ENCODE data around the gene LTBP1. TPM values are rescaled to one million over a fixed set of nuclear protein-coding genes. Genes with fewer than 3 reads are reported as not detected.

The LTBP1 gene
- total RNA-seq, 1 donor from 2014 or later, result 102 TPM

DNA sequence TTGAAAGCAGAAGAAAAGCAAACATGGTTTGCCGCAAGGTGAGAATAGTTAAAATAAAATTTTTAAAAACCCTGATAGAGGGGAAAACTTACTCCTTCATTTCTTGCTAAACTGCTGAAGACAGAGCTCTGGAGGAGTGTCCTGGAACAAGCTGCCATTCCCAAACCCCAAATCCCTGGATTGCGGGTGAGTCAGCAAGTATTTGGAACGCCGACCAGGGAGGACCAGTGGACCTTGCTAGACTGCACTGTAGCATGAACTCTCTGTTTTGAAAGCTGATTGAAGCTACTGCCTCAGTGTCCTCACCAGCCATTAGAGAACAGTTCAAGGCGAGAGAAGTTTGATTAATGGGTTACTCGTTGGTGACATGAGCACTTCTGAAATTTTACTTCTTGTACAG, 430.3 kb downstream of the LTBP1 start:
- no peak for DNase-seq (ENCODE audit: extremely low spot score, unreplicated experiment)
- Mint-ChIP-seq H3K27ac (ENCODE audit: unreplicated experiment) (no peak overlapping the region), H3K4me1 (ENCODE audit: unreplicated experiment) (no peaks in the 10 kb centered on the region), H3K4me3 (ENCODE audit: unreplicated experiment) (no peak overlapping the region), H3K9me3 (ENCODE audit: unreplicated experiment) (no peaks in the 10 kb centered on the region), H3K27me3 (ENCODE audit: unreplicated experiment) (no peaks in the 10 kb centered on the region), H3K36me3 (ENCODE audit: unreplicated experiment) (peaks cover 5% of the 10 kb centered on the region)
- TF ChIP-seq, protein P1, sequence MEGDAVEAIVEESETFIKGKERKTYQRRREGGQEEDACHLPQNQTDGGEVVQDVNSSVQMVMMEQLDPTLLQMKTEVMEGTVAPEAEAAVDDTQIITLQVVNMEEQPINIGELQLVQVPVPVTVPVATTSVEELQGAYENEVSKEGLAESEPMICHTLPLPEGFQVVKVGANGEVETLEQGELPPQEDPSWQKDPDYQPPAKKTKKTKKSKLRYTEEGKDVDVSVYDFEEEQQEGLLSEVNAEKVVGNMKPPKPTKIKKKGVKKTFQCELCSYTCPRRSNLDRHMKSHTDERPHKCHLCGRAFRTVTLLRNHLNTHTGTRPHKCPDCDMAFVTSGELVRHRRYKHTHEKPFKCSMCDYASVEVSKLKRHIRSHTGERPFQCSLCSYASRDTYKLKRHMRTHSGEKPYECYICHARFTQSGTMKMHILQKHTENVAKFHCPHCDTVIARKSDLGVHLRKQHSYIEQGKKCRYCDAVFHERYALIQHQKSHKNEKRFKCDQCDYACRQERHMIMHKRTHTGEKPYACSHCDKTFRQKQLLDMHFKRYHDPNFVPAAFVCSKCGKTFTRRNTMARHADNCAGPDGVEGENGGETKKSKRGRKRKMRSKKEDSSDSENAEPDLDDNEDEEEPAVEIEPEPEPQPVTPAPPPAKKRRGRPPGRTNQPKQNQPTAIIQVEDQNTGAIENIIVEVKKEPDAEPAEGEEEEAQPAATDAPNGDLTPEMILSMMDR (IDR thresholded peaks at IDR 0.05), result no peak

DNA sequence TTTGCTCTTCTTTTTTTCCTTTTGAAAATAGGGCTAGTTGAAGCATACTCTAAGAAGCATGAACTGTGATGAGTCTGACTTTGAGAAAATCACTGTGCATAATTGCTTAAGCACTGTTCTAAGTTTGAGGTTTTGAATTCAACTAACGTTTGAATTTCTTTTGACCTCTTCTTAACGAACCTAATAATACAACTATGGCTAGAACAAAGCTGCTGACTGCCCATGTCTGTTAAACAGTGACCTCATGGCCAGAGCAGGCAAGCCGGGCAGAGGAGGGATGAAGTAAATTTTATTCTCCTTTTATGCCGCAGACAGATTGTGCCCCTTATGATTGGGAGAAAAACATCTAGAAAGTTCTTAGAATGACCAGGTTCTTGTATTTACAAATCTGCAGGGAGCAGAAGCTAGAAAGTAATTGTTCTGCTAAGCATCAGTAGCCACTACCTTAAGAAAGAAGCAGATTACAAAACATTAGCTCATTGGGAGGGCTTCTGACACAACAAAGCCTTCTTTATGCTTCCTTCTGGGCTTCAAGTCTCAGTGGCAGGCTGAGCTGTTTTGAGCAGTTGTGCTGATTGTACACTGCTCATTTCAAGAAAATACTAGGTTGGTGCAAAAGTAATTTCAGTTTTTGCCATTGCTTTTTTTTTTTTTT, 431.9 kb downstream of the LTBP1 start:
- peaks cover 7% of the 10 kb centered on the region for H3K36me3 Mint-ChIP-seq (ENCODE audit: unreplicated experiment)
- no peaks in the 10 kb centered on the region for H3K27me3 Mint-ChIP-seq (ENCODE audit: unreplicated experiment)
- DNase-seq (ENCODE audit: extremely low spot score, unreplicated experiment), result no peak
- H3K9me3 Mint-ChIP-seq (ENCODE audit: unreplicated experiment), result no peaks in the 10 kb centered on the region
- TF ChIP-seq, protein P1 (IDR thresholded peaks at IDR 0.05), result no peak
- H3K4me1 Mint-ChIP-seq (ENCODE audit: unreplicated experiment), result peaks cover under 1% of the 10 kb centered on the region
- H3K27ac Mint-ChIP-seq (ENCODE audit: unreplicated experiment), result no peak overlapping the region
- H3K4me3 Mint-ChIP-seq (ENCODE audit: unreplicated experiment), result no peak overlapping the region

DNA sequence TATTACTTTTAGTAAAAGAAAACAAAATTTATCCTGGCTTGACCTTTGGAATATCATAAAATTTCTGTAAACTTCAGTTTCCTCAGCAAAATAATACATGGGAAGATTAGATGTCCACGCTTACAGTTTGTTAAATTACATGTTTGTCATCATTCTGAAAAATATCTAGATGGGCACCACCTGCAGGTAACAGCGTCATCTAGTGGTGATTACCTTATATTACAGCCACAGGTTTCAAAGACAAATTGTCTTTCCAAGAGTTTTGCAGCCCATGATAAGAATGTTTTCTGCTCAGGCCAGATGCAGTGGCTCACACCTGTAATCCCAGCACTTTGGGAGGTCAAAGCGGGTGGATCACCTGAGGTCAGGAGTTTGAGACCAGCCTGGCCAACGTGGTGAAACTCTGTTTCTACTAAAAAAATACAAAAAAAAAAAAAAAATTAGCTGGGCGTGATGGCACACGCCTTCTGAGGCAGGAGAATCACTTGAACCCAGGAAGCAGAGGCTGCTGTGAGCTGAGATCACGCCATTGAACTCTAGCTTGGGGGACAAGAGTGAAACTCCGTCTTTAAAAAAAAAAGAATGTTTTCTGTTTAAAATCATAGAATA, 433.4 kb downstream of the LTBP1 start:
- Mint-ChIP-seq H3K4me3 (ENCODE audit: unreplicated experiment) (no peak overlapping the region), H3K36me3 (ENCODE audit: unreplicated experiment) (peaks cover 7% of the 10 kb centered on the region), H3K27ac (ENCODE audit: unreplicated experiment) (no peak overlapping the region), H3K27me3 (ENCODE audit: unreplicated experiment) (no peaks in the 10 kb centered on the region), H3K9me3 (ENCODE audit: unreplicated experiment) (no peaks in the 10 kb centered on the region), H3K4me1 (ENCODE audit: unreplicated experiment) (peaks cover 5% of the 10 kb centered on the region)
- TF ChIP-seq, protein P1 (IDR thresholded peaks at IDR 0.05), result peak; percentile 58
- DNase-seq (ENCODE audit: extremely low spot score, unreplicated experiment), result no peak

DNA sequence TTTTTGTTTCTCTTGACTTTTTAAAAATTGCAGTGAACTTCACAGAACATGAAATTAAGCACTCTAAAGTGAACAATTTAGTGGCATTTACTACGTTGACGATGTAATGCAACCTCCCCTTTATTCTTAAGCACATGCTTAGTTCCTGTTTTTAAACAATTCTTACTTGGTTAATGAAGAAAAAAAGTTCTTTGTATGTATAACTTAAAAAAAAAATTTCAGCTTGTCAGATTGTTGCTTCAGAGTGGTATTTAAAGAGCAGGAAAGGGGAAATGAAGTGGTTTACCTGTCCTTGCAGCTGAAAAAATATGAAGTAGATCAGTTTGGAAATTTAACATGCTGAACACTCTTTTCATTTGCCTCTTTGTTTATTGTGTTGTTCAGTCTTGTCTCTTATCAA, 434.0 kb downstream of the LTBP1 start:
- TF ChIP-seq, protein P1 (IDR thresholded peaks at IDR 0.05), result no peak
- Mint-ChIP-seq H3K27ac (ENCODE audit: unreplicated experiment) (no peak overlapping the region), H3K9me3 (ENCODE audit: unreplicated experiment) (no peaks in the 10 kb centered on the region), H3K36me3 (ENCODE audit: unreplicated experiment) (peaks cover 7% of the 10 kb centered on the region), H3K4me3 (ENCODE audit: unreplicated experiment) (no peak overlapping the region), H3K27me3 (ENCODE audit: unreplicated experiment) (no peaks in the 10 kb centered on the region), H3K4me1 (ENCODE audit: unreplicated experiment) (peaks cover 5% of the 10 kb centered on the region)
- DNase-seq (ENCODE audit: extremely low spot score, unreplicated experiment), result no peak

DNA sequence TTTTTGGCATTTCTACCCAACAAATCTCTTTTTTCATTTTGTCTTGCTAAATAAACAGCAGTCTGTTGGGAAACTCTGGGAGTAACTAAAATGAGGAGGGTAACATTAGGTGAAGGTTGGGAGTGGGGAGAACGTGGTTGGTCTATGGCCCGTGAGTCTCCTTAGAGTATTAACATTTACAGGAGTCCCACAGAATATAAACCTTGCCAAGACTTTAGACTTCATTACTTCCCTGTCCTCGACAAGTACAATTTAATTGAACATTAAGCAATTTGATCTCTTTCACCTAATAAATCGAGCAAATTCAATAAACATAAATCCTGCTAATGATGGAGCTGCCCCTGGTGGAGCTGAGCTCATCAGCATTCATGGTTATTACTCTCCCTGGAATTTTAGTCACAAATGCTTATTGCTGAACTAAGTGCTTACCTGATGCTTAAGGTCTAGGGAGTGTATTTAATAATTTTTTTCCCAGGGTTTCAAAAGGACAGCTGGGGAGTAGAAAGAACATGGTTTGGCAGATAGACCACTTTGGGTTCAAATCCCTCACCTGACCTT, 434.6 kb downstream of the LTBP1 start:
- Mint-ChIP-seq H3K36me3 (ENCODE audit: unreplicated experiment) (peaks cover 5% of the 10 kb centered on the region), H3K9me3 (ENCODE audit: unreplicated experiment) (no peaks in the 10 kb centered on the region), H3K27ac (ENCODE audit: unreplicated experiment) (no peak overlapping the region), H3K4me1 (ENCODE audit: unreplicated experiment) (peaks cover 5% of the 10 kb centered on the region), H3K4me3 (ENCODE audit: unreplicated experiment) (no peak overlapping the region), H3K27me3 (ENCODE audit: unreplicated experiment) (no peaks in the 10 kb centered on the region)
- DNase-seq (ENCODE audit: extremely low spot score, unreplicated experiment), result no peak
- TF ChIP-seq, protein P1 (IDR thresholded peaks at IDR 0.05), result no peak

Data from osteocyte (in vitro differentiated cells).